Activated CD8-positive, alpha-beta memory T cell treated with anti-CD3 and anti-CD28 coated beads for 4 hours (primary cell): Measurements from ENCODE around the gene POGZ.
A peak's percentile ranks its signal among the peaks of the same experiment; 100 is the strongest.
"Not testable (repeated sequence)": the region's sequence is repeated elsewhere in the genome, so short reads cannot be mapped to it uniquely, and the experiment has no call there.

ENCODE experiments used
- DNase-seq, 2 donors: peaks; one replicate each; pipeline ENCODE4 v3.0.0-alpha.2; 2020; ENCODE audit warnings: low read depth in 2 of 2

Gene POGZ

GRCh38 chr1:151416231-151416630 lies 43.1 kb downstream of the POGZ start:
- DNase-seq: no peak

GRCh38 chr1:151411884-151412283 lies 47.4 kb downstream of the POGZ start:
- no peak for DNase-seq

- DNase-seq: no peak
These were observed 50.4 kb downstream of the POGZ start for GRCh38 chr1:151408891-151409290.

GRCh38 chr1:151407304-151407703 lies 52.0 kb downstream of the POGZ start:
- DNase-seq: no peak

- no peak for DNase-seq
These were observed 53.1 kb downstream of the POGZ start for GRCh38 chr1:151406176-151406575.

GRCh38 chr1:151405187-151405951 lies 53.9 kb downstream of the POGZ start:
- DNase-seq: no peak

- no peak for DNase-seq
These were observed 55.7 kb downstream of the POGZ start for GRCh38 chr1:151403612-151404011.

GRCh38 chr1:151402764-151403163 lies 56.5 kb downstream of the POGZ start:
- no peak for DNase-seq

- DNase-seq: no peak
These were observed 57.4 kb downstream of the POGZ start for GRCh38 chr1:151401860-151402259.

GRCh38 chr1:151401125-151401788 lies 58.0 kb downstream of the POGZ start:
- DNase-seq: no peak

GRCh38 chr1:151399324-151400171 lies 59.7 kb downstream of the POGZ start, which contains the start of gene PSMB4:
PSMB4 (plus strand) TSS chr1:151399573; CDS start chr1:151399588, 15 bp downstream.
- DNase-seq: peak; percentile 60 to 69

GRCh38 chr1:151396265-151396664 lies 63.0 kb downstream of the POGZ start:
- DNase-seq: not testable (repeated sequence)

- no peak for DNase-seq
These were observed 65.7 kb downstream of the POGZ start for GRCh38 chr1:151393583-151393982.

GRCh38 chr1:151391079-151391563 lies 68.2 kb downstream of the POGZ start:
- DNase-seq: no peak

GRCh38 chr1:151390221-151391078 lies 68.8 kb downstream of the POGZ start:
- not testable (repeated sequence) for DNase-seq

GRCh38 chr1:151386002-151386401 lies 73.3 kb downstream of the POGZ start:
- DNase-seq: no peak

- DNase-seq: no peak
These were observed 74.7 kb downstream of the POGZ start for GRCh38 chr1:151384584-151384983.

- no peak for DNase-seq
These were observed 82.0 kb downstream of the POGZ start for GRCh38 chr1:151377150-151377884.

- no peak for DNase-seq
These were observed 86.1 kb downstream of the POGZ start for GRCh38 chr1:151373196-151373595.
